Hepatocyte (in vitro differentiated cells): ENCODE data around the gene DNMT3A. TPM values are rescaled to one million over a fixed set of nuclear protein-coding genes. Genes with fewer than 3 reads are reported as not detected.

Experiments used
- DNase-seq: peaks from one replicate; pipeline ENCODE4 v3.0.0-alpha.2; 2016; ENCODE audit warnings: low spot score
- H2AFZ ChIP-seq: fragments of 200-600 bp; sonication (generic); 2 replicates; pipeline ENCODE4 v1.6.0; 2016; ENCODE audit warnings: antibody characterized with exemption, mild to moderate bottlenecking
- H3K27ac ChIP-seq: fragments of 200-600 bp; sonication (generic); 2 replicates; pipeline ENCODE4 v1.5.1; 2016; ENCODE audit warnings: mild to moderate bottlenecking
- H3K27me3 ChIP-seq: fragments of 200-600 bp; sonication (generic); 2 replicates; pipeline ENCODE4 v1.6.1; 2016
- H3K36me3 ChIP-seq: fragments of 200-600 bp; sonication (generic); replicated peaks from 2 replicates; pipeline ENCODE4 v1.5.1; 2016; ENCODE audit warnings: low read depth; ENCODE audit not compliant: insufficient read depth
- H3K4me1 ChIP-seq: fragments of 200-600 bp; sonication (generic); 2 replicates; pipeline ENCODE4 v1.5.1; 2016; ENCODE audit warnings: mild to moderate bottlenecking, moderate library complexity; ENCODE audit not compliant: insufficient read depth
- H3K4me2 ChIP-seq: fragments of 200-600 bp; sonication (generic); 2 replicates; pipeline ENCODE4 v1.6.0; 2016
- H3K4me3 ChIP-seq: fragments of 200-600 bp; sonication (generic); 2 replicates; pipeline ENCODE4 v1.5.1; 2016; ENCODE audit warnings: mild to moderate bottlenecking
- H3K79me2 ChIP-seq: fragments of 200-600 bp; sonication (generic); 2 replicates; pipeline ENCODE4 v1.6.0; 2017; ENCODE audit warnings: mild to moderate bottlenecking
- H3K9me2 ChIP-seq: fragments of 200-600 bp; sonication (generic); replicated peaks from 2 replicates; pipeline ENCODE4 v1.6.0; 2017; ENCODE audit warnings: mild to moderate bottlenecking; ENCODE audit not compliant: insufficient read depth
- H3K9me3 ChIP-seq: fragments of 200-600 bp; sonication (generic); 2 replicates; pipeline ENCODE4 v1.5.1; 2016; ENCODE audit warnings: low read depth, mild to moderate bottlenecking
- H4K20me1 ChIP-seq: fragments of 200-600 bp; sonication (generic); 2 replicates; pipeline ENCODE4 v1.6.0; 2016; ENCODE audit warnings: mild to moderate bottlenecking; ENCODE audit not compliant: insufficient read depth, poor library complexity, severe bottlenecking
- EZH2 ChIP-seq: fragments of 200-600 bp; sonication (generic); IDR thresholded peaks from 2 replicates; pipeline ENCODE4 v1.6.1; 2016; ENCODE audit warnings: antibody characterized with exemption, mild to moderate bottlenecking, borderline replicate concordance
- EZH2phosphoT487 ChIP-seq: fragments of 200-600 bp; sonication (generic); IDR thresholded peaks from one replicate; pipeline ENCODE4 v1.6.1; 2018; ENCODE audit warnings: antibody characterized with exemption, mild to moderate bottlenecking, low read depth, moderate library complexity; ENCODE audit not compliant: unreplicated experiment, severe bottlenecking
- WGBS: methylation state at CpG from one replicate; pipeline ENCODE4 v1.1.6; 2016; ENCODE audit warnings: low lambda C conversion rate; ENCODE audit errors: missing lambda C conversion rate; 5-methylcytosine and 5-hydroxymethylcytosine counted together
- polyA plus RNA-seq: library from polyadenylated mRNA; unstranded; fragments of >200 nt; fragmentation: Nextera tagmentation; extraction: Ambion mirVana; gene quantifications from 2 replicates; pipeline ENCODE4 v1.2.1, GENCODE V29; 2016
- total RNA-seq: library from RNA; depleted of rRNA; stranded (reverse); fragments of >200 nt; gene quantifications from 2 replicates; pipeline ENCODE4 v1.2.3, GENCODE V29; 2014
- TF ChIP-seq, protein P1 (sequence below): fragments of 200-600 bp; sonication (generic); IDR thresholded peaks from 2 replicates; pipeline ENCODE4 v1.5.1; 2016; ENCODE audit warnings: antibody characterized with exemption, mild to moderate bottlenecking; ENCODE audit not compliant: poor library complexity

DNMT3A gene
- total and polyA plus RNA-seq, 2 experiments from 2014 or later = 28.3 to 43.8 TPM

DNA sequence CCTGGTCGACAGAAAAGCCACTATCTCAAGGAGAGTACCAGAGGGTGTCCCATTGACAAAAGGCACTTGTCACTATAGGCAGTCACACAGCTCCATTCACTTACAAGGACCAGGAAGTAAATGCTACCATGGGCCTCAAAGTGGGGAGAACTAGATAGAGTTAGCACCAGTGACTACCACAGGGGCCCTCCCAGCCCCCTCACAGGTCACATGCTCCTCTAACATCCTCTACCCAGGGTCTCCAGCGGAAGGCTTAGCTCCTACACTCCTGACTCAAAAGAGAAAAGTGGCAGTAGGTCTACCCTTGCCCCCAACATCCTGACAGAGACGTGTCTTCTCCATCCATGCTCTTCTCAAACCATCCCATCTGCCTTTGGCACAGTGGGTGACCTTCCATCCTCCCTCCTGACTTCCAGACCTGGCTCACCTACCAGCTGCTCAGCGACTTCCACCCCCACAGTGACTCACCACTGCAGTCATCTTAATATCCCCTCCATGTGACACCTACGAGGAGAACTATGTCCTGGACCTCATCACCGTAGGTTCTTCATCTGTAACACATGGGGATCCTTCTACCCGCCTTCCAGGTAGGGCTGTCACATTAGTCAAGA, 5.6 kb upstream of the DNMT3A start:
- no peak overlapping the region for H3K4me3 ChIP-seq
- DNase-seq = peak; percentile 52
- H2AFZ ChIP-seq = no peak overlapping the region
- TF ChIP-seq EZH2phosphoT487 = no peak
- TF ChIP-seq, protein P1, sequence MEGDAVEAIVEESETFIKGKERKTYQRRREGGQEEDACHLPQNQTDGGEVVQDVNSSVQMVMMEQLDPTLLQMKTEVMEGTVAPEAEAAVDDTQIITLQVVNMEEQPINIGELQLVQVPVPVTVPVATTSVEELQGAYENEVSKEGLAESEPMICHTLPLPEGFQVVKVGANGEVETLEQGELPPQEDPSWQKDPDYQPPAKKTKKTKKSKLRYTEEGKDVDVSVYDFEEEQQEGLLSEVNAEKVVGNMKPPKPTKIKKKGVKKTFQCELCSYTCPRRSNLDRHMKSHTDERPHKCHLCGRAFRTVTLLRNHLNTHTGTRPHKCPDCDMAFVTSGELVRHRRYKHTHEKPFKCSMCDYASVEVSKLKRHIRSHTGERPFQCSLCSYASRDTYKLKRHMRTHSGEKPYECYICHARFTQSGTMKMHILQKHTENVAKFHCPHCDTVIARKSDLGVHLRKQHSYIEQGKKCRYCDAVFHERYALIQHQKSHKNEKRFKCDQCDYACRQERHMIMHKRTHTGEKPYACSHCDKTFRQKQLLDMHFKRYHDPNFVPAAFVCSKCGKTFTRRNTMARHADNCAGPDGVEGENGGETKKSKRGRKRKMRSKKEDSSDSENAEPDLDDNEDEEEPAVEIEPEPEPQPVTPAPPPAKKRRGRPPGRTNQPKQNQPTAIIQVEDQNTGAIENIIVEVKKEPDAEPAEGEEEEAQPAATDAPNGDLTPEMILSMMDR = no peak
- H3K27ac ChIP-seq = peak overlapping the region; percentile 46
- 78% methylated on average over 7 of the region's 7 CpGs for WGBS
- no peak overlapping the region for H3K4me2 ChIP-seq
- peaks cover 15% of the 10 kb centered on the region for H3K4me1 ChIP-seq
- no peaks in the 10 kb centered on the region for H3K9me2 ChIP-seq
- no peaks in the 10 kb centered on the region for H3K9me3 ChIP-seq
- H3K79me2 ChIP-seq = peaks cover 19% of the 10 kb centered on the region
- H3K36me3 ChIP-seq = no peaks in the 10 kb centered on the region
- no peaks in the 10 kb centered on the region for H3K27me3 ChIP-seq
- no peaks in the 10 kb centered on the region for H4K20me1 ChIP-seq

DNA sequence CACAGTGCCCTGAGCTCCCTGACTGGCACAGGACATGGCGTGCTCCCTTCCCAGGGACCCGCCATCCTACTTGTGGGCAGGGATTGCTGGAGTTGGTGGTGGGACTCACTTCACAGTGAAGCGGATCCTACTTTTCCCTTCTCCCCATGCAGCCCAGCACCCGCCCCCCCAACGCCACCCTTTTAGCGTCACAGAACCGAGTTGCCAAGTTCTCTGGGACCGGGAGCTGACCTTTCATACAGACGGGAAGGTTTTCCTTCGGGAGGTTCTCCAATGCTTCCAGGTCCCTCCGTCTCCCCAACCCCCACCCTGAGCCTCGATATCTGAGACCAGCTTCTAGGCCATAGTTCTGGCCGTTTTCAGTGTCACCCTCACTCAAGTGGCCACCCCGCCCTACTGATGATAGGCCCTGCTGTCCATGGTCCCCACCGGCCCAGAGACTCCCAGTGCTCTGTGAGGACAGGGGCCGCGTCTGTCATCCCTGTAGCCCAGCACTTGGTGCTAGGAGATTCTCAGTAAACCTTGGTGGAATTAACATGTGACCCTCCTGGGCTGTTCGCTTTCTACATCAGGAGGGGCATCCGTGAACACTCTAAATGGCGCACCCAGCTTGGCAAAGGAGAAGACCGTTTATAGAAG, 1.6 kb upstream of the DNMT3A start:
- no peaks in the 10 kb centered on the region for H3K36me3 ChIP-seq
- no peaks in the 10 kb centered on the region for H3K9me2 ChIP-seq
- H3K27ac ChIP-seq = peak overlapping the region; percentile 83
- WGBS = 93% methylated on average over 21 of the region's 21 CpGs
- peaks cover 19% of the 10 kb centered on the region for H4K20me1 ChIP-seq
- H3K4me2 ChIP-seq = peak overlapping the region; percentile 89
- no peaks in the 10 kb centered on the region for H3K27me3 ChIP-seq
- H3K4me1 ChIP-seq = peaks cover 29% of the 10 kb centered on the region
- no peak for DNase-seq
- H3K9me3 ChIP-seq = no peaks in the 10 kb centered on the region
- no peak overlapping the region for H3K4me3 ChIP-seq
- no peak overlapping the region for H2AFZ ChIP-seq
- peaks cover 42% of the 10 kb centered on the region for H3K79me2 ChIP-seq
- TF ChIP-seq EZH2 = no peak
- no peak for TF ChIP-seq EZH2phosphoT487
- TF ChIP-seq, protein P1 = no peak

DNA sequence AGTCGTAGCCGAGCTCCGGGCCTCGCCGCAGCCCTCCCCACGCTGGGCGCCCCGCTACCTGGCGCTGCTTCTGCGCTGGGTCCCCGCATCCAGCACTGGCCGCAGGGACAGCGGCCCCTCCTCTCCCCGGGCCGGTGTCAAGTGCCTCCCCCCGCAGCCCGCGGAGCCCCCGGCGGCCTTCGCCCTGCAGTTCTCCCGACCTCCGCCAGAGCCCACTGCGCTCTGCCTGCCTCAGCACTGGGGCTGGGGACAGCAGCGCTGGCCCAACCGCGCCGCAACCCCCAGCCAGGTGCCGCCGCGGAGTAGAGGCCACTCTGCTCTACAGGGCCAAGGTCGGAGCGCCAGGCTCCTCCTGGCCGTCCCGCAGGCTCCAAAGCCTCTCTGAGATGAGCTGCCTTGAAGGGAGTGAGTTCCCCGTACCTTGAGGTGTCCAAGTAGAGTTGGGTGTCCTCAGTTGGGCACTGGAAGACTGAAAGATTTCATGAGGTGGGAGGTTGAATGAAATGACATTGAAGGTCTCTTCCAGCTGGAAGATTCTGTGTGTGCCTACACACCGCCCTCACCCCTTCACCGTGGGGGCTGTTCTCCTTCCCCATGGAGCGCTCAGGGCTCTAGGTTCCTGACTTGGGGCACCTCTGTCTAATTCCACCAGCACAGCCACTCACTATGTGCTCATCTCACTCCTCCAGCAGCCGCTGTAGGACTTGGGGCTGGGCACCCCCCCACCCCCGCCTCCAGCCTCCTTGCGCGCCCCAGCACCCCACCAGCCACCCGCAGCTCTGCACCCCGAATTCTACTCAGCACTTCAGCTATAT, 854 bp upstream of the DNMT3A start:
- Histone ChIP-seq H3K27me3 (no peaks in the 10 kb centered on the region), H3K4me2 (peak overlapping the region; percentile 89), H3K27ac (peak overlapping the region; percentile 83), H3K9me3 (no peaks in the 10 kb centered on the region), H2AFZ (peak overlapping the region; percentile 63), H4K20me1 (peaks cover 27% of the 10 kb centered on the region), H3K4me1 (peaks cover 26% of the 10 kb centered on the region), H3K9me2 (no peaks in the 10 kb centered on the region), H3K4me3 (peak overlapping the region; percentile 93), H3K36me3 (no peaks in the 10 kb centered on the region), H3K79me2 (peaks cover 49% of the 10 kb centered on the region)
- 23% methylated on average over 32 of the region's 45 CpGs for WGBS
- peak; percentile 96 for DNase-seq
- no peak for TF ChIP-seq EZH2
- TF ChIP-seq, protein P1 = peak; percentile 98
- no peak for TF ChIP-seq EZH2phosphoT487
